Lower leg skin (tissue), 4 donors: ENCODE results near the gene STARD10. TPM values are rescaled to one million over a fixed set of nuclear protein-coding genes. Genes with fewer than 3 reads are reported as not detected.

Experiments
- DNase-seq, 2 donors: peaks; one replicate each; pipeline ENCODE4 v3.0.0-alpha.2; 2019; ENCODE audit warnings: low spot score in 2 of 2
- H3K4me3 ChIP-seq: fragments of 200-600 bp; sonication (generic); 2 replicates; pipeline ENCODE4 v1.5.1; 2017; ENCODE audit warnings: mild to moderate bottlenecking, low read depth; ENCODE audit not compliant: poor library complexity, severe bottlenecking
- POLR2A ChIP-seq, 2 donors: fragments of 450-650 bp; IDR thresholded peaks; one replicate each; pipeline ENCODE4 v1.6.1; 2016 to 2017; ENCODE audit warnings: antibody characterized with exemption in 2 of 2, mild to moderate bottlenecking in 1 of 2, moderate library complexity in 1 of 2
- WGBS, 2 donors: methylation state at CpG; one replicate each; pipeline ENCODE4 v1.1.5; 2018; 5-methylcytosine and 5-hydroxymethylcytosine counted together
- intact Hi-C: fragments of 100-400 bp; cut with DNase I; formaldehyde crosslinking; loops from one replicate; pipeline ENCODE4 v1.15.0; 2023; ENCODE audit warnings: low total_unique reads
- total RNA-seq, 4 donors: library from RNA; depleted of rRNA; stranded (reverse); fragments of >200 nt; gene quantifications; one replicate each; pipeline ENCODE4 v1.1.0, GENCODE V29; 2016
- TF ChIP-seq, protein P1 (sequence below), 3 donors: fragments of 450-650 bp; IDR thresholded peaks; one replicate each; pipeline ENCODE4 v1.5.1; 2016; ENCODE audit warnings: antibody characterized with exemption in 3 of 3, mild to moderate bottlenecking in 3 of 3, moderate library complexity in 2 of 3

The STARD10 gene
- total RNA-seq, 4 donors from 2014 or later, result 90.3 to 119 (median 110) TPM

DNA sequence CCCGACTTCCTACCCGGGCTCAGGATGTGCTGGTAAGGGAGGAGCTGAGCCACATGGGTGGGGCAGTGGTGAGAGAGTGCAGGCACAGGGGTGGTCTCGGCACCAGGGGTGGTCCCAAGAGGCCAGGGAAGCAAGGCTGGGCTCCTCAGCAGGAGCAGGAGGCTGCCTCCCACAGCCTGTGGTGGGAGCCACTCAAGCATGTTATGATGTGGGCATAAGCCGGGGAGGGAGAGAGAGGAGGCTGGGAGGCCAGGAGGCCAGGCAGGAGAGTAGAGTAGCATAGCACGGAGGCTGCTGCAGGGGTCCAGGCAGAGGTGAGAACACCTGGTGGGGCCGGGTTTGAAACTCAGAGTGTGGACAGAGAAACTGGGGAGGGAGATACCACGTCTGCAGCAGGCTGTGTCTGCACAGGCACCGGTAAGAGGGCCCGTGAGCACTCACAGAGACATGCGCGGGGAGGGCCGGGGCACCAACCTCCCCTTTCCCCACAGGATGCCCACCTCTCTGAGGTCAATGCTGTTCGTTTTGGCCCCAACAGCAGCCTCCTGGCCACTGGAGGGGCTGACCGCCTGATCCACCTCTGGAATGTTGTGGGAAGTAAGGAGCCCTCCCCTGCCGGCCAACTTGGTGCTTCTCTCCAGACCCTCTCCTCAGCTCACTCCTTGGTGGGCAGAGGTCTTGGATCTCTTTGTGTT, 31.1 kb upstream of the STARD10 start:
- no peak for DNase-seq
- WGBS, 2 donors, result 78 to 79% methylated on average over 15 of the region's 15 CpGs
- intact Hi-C loops, result no loop called here
- no peak overlapping the region for H3K4me3 ChIP-seq
- TF ChIP-seq POLR2A (IDR thresholded peaks at IDR 0.05), result no peak
- TF ChIP-seq, protein P1, sequence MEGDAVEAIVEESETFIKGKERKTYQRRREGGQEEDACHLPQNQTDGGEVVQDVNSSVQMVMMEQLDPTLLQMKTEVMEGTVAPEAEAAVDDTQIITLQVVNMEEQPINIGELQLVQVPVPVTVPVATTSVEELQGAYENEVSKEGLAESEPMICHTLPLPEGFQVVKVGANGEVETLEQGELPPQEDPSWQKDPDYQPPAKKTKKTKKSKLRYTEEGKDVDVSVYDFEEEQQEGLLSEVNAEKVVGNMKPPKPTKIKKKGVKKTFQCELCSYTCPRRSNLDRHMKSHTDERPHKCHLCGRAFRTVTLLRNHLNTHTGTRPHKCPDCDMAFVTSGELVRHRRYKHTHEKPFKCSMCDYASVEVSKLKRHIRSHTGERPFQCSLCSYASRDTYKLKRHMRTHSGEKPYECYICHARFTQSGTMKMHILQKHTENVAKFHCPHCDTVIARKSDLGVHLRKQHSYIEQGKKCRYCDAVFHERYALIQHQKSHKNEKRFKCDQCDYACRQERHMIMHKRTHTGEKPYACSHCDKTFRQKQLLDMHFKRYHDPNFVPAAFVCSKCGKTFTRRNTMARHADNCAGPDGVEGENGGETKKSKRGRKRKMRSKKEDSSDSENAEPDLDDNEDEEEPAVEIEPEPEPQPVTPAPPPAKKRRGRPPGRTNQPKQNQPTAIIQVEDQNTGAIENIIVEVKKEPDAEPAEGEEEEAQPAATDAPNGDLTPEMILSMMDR (IDR thresholded peaks at IDR 0.05), result no peak

DNA sequence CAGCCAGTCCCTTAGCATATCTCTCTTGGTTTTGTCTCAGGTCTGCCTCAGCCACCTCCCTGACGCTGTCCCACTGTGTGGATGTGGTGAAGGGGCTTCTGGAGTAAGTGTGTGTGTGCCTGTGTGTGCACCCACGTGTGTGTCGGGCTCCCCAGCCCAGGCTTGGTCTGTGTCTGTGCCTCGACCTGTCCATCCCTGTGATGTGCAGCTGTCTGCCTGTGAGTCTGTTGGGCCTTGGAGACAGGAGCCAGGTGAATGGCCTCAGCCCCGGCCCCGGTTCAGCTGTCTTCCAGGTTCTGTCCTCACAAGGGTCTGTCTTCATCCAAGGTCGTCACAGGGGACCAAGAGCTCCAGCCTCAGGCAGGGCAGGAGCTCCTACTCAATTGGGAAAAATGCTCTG, 30.2 kb upstream of the STARD10 start:
- no peak for DNase-seq
- no peak for TF ChIP-seq POLR2A (IDR thresholded peaks at IDR 0.05)
- TF ChIP-seq, protein P1 (IDR thresholded peaks at IDR 0.05), result no peak
- no peak overlapping the region for H3K4me3 ChIP-seq
- WGBS, 2 donors, result 64 to 86% methylated on average over 6 to 7 of the region's 7 CpGs
- intact Hi-C loops, result no loop called here

DNA sequence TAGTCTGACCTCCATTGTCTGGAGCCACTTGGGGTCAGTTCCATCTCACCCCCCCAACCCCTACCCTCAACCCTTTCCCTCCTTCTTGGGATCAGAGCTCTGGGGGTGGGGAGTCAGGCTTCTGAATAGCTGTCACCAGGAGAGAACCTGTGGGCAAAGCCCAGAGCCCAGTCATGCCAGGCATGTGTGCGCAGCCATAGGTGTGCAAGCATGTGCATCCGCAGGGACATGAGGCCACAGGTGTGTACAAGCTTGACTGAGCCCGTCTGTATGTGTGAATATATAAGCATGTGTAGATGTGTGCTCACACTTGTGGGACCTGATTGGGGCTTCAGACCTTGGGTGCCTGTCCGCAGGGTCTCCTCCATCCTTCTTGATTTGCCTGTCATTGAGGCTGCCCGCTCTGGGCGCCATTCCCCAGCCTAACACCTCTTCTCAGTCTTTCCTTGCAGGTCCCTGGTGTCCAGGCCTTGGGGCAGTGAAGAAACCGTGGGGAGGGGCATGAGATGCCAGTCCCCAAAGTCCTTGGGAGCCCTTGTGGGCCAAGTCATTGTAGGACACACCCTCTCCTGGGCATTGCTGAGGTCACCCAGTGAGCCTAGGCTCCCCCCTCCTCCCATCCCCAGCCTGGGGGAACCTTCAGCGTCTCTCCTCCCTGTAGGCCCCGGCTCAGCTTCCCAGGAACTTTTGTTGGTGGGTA, 29.4 kb upstream of the STARD10 start:
- intact Hi-C loops, result no loop called here
- DNase-seq, result no peak
- WGBS, 2 donors, result 85 to 89% methylated on average over 9 of the region's 9 CpGs
- no peak for TF ChIP-seq POLR2A (IDR thresholded peaks at IDR 0.05)
- TF ChIP-seq, protein P1 (IDR thresholded peaks at IDR 0.05), result no peak
- H3K4me3 ChIP-seq, result no peak overlapping the region

DNA sequence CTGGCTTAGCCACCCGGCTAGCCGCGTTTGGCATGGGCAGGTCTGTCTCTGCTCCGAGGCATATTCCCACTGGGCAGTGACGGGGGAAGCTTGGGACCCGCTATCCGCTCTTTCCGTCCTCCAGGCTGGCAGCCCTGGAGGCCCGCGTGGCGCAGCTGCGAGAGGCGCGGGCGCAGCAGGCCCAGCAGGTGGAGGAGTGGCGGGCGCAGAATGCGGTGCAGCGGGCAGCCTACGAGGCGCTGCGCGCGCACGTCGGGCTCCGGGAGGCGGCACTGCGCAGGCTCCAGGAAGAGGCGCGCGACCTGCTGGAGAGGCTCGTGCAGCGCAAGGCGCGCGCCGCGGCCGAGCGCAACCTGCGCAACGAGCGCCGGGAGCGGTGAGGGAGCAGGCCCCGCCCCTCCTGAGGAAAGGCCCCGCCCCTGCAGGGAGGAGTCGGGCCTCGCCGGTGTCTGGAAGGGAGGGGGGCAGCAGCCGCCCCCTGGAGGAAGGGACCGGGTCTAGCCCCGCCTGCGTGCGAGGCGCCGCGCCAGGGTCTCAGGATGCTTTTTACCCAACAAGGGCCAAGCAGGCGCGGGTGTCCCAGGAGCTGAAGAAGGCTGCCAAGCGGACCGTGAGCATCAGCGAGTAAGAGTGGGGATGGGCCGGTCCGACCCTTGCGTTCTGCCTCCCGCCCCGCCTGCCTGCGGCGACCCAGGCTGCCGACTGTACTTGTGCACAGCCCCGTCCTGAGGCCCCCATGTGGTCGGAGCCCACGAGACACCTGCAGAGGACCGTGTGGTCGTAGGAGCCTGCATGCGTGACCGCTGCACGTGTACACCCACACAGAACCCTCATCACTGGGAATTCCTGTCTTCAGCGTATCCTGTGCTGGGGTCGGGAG, 28.3 kb upstream of the STARD10 start:
- DNase-seq, result peak; percentile 64 to 96
- H3K4me3 ChIP-seq, result peak overlapping the region; percentile 15
- intact Hi-C loops, result no loop called here
- WGBS, 2 donors, result 39 to 53% methylated on average over 10 to 64 of the region's 82 CpGs
- no peak for TF ChIP-seq POLR2A (IDR thresholded peaks at IDR 0.05)
- TF ChIP-seq, protein P1 (IDR thresholded peaks at IDR 0.05), result no peak

DNA sequence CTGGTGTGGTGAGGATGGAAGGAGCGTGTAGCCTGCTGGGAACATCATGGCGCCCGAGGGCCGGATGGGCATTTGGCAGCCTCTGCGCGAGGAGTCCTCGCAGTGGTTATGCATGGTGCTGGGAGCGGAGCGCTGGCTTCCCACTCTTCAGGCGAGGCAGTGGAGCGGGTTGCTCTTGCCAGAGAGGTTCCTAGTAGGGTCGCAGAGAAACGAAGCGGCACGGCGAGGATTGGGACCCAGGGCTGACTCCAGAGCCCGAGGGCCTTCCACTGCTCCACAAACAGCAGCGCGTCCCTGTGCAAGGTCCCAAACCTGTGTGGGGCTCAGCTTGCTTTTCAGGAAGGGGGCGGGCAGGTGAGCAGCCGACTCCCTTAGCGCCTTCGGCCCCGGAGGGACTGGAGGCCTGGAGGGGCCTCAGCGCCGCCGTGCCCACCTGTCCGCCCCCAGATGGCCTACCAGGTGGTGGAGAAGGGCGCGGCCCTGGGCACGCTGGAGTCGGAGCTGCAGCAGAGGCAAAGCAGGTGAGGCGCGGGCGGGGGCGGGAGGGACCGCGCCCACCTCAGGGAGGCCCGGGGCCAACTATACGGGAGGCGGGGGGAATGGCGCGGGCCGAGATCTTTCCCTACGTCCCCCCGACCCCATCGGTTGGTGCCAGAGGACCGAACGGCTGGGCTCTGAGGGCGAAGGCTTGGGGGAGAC, 27.5 kb upstream of the STARD10 start:
- TF ChIP-seq, protein P1 (IDR thresholded peaks at IDR 0.05), result no peak
- TF ChIP-seq POLR2A (IDR thresholded peaks at IDR 0.05), result no peak
- WGBS, 2 donors, result 34 to 50% methylated on average over 43 to 47 of the region's 50 CpGs
- peak overlapping the region; percentile 15 for H3K4me3 ChIP-seq
- intact Hi-C loops, result no loop called here
- peak in 1 of 2 donors; percentile 87 for DNase-seq
